Measurements from ENCODE around the gene LHFPL4.
"Not testable (repeated sequence)": the region's sequence is repeated elsewhere in the genome, so short reads cannot be mapped to it uniquely, and the experiment has no call there.

Gene LHFPL4

GRCh38 chr3:9583792-9584191 lies 30.2 kb upstream of the LHFPL4 start:
- H3K27ac ChIP-seq = no peak overlapping the region
- TF ChIP-seq ZFX (IDR thresholded peaks at IDR 0.05) = no peak
- no peak for TF ChIP-seq CTCF (conservative IDR thresholded peaks at IDR 0.05)

GRCh38 chr3:9583371-9583770 lies 29.7 kb upstream of the LHFPL4 start:
- TF ChIP-seq CTCF (conservative IDR thresholded peaks at IDR 0.05) (no peak), ZFX (IDR thresholded peaks at IDR 0.05) (no peak)
- H3K27ac ChIP-seq = no peak overlapping the region

- H3K27ac ChIP-seq = no peak overlapping the region
- TF ChIP-seq ZFX (IDR thresholded peaks at IDR 0.05) (no peak), CTCF (conservative IDR thresholded peaks at IDR 0.05) (no peak)
Measured at GRCh38 chr3:9582332-9582731, 28.7 kb upstream of the LHFPL4 start.

- H3K27ac ChIP-seq = no peak overlapping the region
- TF ChIP-seq ZFX (IDR thresholded peaks at IDR 0.05) = no peak
- no peak for TF ChIP-seq CTCF (conservative IDR thresholded peaks at IDR 0.05)
Measured at GRCh38 chr3:9581742-9582141, 28.1 kb upstream of the LHFPL4 start.

GRCh38 chr3:9569054-9569453 lies 15.4 kb upstream of the LHFPL4 start:
- TF ChIP-seq CTCF (conservative IDR thresholded peaks at IDR 0.05) (no peak), ZFX (IDR thresholded peaks at IDR 0.05) (no peak)
- H3K27ac ChIP-seq = no peak overlapping the region

- no peak overlapping the region for H3K27ac ChIP-seq
- TF ChIP-seq CTCF (conservative IDR thresholded peaks at IDR 0.05) = no peak
- TF ChIP-seq ZFX (IDR thresholded peaks at IDR 0.05) = no peak
Measured at GRCh38 chr3:9565316-9565715, 11.7 kb upstream of the LHFPL4 start.

- TF ChIP-seq CTCF (conservative IDR thresholded peaks at IDR 0.05) (no peak), ZFX (IDR thresholded peaks at IDR 0.05) (no peak)
- H3K27ac ChIP-seq = no peak overlapping the region
Measured at GRCh38 chr3:9563851-9564250, 10.2 kb upstream of the LHFPL4 start.

GRCh38 chr3:9560056-9560455 lies 6.4 kb upstream of the LHFPL4 start:
- H3K27ac ChIP-seq = not testable (repeated sequence)
